ENCODE results near the gene SERTAD3. TPM values are rescaled to one million over a fixed set of nuclear protein-coding genes. Genes with fewer than 3 reads are reported as not detected.
"Not testable (repeated sequence)": the region's sequence is repeated elsewhere in the genome, so short reads cannot be mapped to it uniquely, and the experiment has no call there.

SERTAD3 gene
- total RNA-seq, 5 donors from 2014 or later (not counting 1 experiment from before 2014, with no cell fraction given): 17.4 to 26.7 (median 24.7) TPM

DNA sequence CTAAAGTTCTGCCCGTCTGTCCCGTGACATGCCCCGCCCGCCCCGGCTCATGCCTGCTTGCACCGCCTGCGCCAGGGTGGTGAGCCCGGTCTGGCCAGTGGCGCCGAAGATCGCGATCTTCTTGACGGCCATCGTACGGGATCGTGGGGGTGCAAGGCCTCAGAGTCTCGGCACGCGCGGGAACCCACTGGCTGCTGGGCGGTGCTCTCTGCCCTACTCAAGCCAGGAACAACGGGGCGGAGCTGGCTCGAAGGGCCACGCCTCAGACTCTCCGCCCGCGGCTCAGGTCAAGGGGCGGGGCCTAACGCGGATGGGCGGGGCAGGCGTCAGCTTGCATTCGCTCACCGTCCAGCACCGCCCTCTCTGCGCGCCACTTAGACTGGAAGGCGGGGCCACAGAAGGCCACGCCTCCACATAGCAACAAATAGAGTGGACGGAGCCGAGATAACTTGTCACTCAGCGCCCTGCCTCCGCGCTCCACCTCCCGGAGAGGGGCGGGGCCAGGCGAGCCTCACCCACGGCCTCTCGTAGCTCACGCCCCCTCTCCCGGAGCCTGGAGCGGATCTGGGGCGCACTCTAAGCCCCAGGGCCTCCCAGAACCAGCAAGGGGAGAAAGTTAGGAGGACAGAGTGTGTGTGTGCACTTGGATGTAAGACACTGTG, 21.6 kb upstream of the SERTAD3 start, which contains the start of gene BLVRB:
Gene BLVRB, minus strand, starts transcription at position 189 of the 662 bp plus-strand sequence. Its CDS starts 57 bp downstream, at position 132.
- POLR2A ChIA-PET: interaction anchor here (0.5 to 1.8 kb wide), 6 partner anchors 23 to 898 kb away, joined by 3 to 9 read pairs (median 3); partner anchors contain the start of genes B9D2 (in 1 of the 2) and SERTAD1 (in 1 of the 2)
- WGBS (ENCODE audit: insufficient coverage): 0% methylated on average over 50 of the region's 54 CpGs
- Mint-ChIP-seq H3K4me1 (peaks cover 24 to 34% (median 24%) of the 10 kb centered on the region in 3 donors), H3K9me3 (no peaks in the 10 kb centered on the region), H3K27ac (peak within 1 kb of the TSS; percentile 68 to 69), H3K36me3 (no peaks in the 10 kb centered on the region), H3K27me3 (peaks cover 5 to 18% of the 10 kb centered on the region in 2 donors), H3K4me3 (peak within 1 kb of the TSS; percentile 76 to 92 (median 83))
- peak; percentile 97 to 100 (median 99) for DNase-seq
- peak within 1 kb of the TSS; percentile 81 for H3K27ac ChIP-seq (ENCODE audit: low read length)
- peaks cover 3 to 24% of the 10 kb centered on the region in 2 experiments for H3K27me3 ChIP-seq (replicated peaks in 1 of 2; ENCODE audit: control insufficient read depth in 2 of 2, extremely low read depth in 1 of 2, insufficient read depth in 2 of 2, low read length in 1 of 2)
- ATAC-seq (replicated peaks in 1 of 4): peak; percentile 85 to 94 (median 92)
- CTCF ChIA-PET: interaction anchor here (0.5 to 1.7 kb wide), 10 partner anchors 23 to 1066 kb away, joined by 3 to 18 read pairs (median 4); partner anchors contain the start of genes C19orf47 (in 1 of the 2), PLD3 (in 1 of the 2), RAB4B (in 1 of the 2) and SERTAD1 (in 1 of the 2)
- H3K4me1 ChIP-seq (ENCODE audit: control insufficient read depth in 1 of 2, extremely low read depth in 1 of 2, insufficient read depth in 2 of 2, low read length in 2 of 2): peaks cover 11 to 32% of the 10 kb centered on the region in 2 experiments
- H3K9me3 ChIP-seq: no peaks in the 10 kb centered on the region
- H3K4me3 ChIP-seq (ENCODE audit: control insufficient read depth in 1 of 2, extremely low read depth in 1 of 2, low read length in 1 of 2): peak within 1 kb of the TSS; percentile 62 to 73
- H3K36me3 ChIP-seq (ENCODE audit: control insufficient read depth in 2 of 2, extremely low read depth in 1 of 2, insufficient read depth in 1 of 2, low read length in 1 of 2): no peaks in the 10 kb centered on the region

GRCh38 chr19:40465025-40465556, 21.0 kb upstream of the SERTAD3 start:
- H3K4me3 Mint-ChIP-seq: peak overlapping the region; percentile 76 to 92 (median 83)
- Histone ChIP-seq H3K4me1 (ENCODE audit: control insufficient read depth in 1 of 2, extremely low read depth in 1 of 2, insufficient read depth in 2 of 2, low read length in 2 of 2) (peaks cover 11 to 32% of the 10 kb centered on the region in 2 experiments), H3K27me3 (replicated peaks in 1 of 2; ENCODE audit: control insufficient read depth in 2 of 2, extremely low read depth in 1 of 2, insufficient read depth in 2 of 2, low read length in 1 of 2) (peaks cover 3 to 24% of the 10 kb centered on the region in 2 experiments), H3K4me3 (ENCODE audit: control insufficient read depth in 1 of 2, extremely low read depth in 1 of 2, low read length in 1 of 2) (peak overlapping the region; percentile 56 to 73), H3K9me3 (no peaks in the 10 kb centered on the region), H3K36me3 (ENCODE audit: control insufficient read depth in 2 of 2, extremely low read depth in 1 of 2, insufficient read depth in 1 of 2, low read length in 1 of 2) (no peaks in the 10 kb centered on the region), H3K27ac (ENCODE audit: low read length) (peak overlapping the region; percentile 81)
- peaks cover 5 to 16% of the 10 kb centered on the region in 2 donors for H3K27me3 Mint-ChIP-seq
- peaks cover 24 to 34% (median 24%) of the 10 kb centered on the region in 3 donors for H3K4me1 Mint-ChIP-seq
- CTCF ChIA-PET: interaction anchor here (0.9 to 1.7 kb wide), 8 partner anchors 22 to 1066 kb away, joined by 3 to 18 read pairs (median 5); partner anchors contain the start of genes C19orf47 (in 1 of the 2), PLD3 (in 1 of the 2) and SERTAD1 (in 1 of the 2)
- 9% methylated on average over 10 of the region's 11 CpGs for WGBS (ENCODE audit: insufficient coverage)
- ATAC-seq (replicated peaks in 1 of 4) (no peak), DNase-seq (peak in 18 of 35 experiments; percentile 8 to 70 (median 32))
- POLR2A ChIA-PET: interaction anchor here in 1 of 2 donors (0.8 to 1.8 kb wide), 2 partner anchors 22 to 899 kb away, joined by 4 to 9 read pairs; partner anchors contain the start of gene B9D2
- peak overlapping the region; percentile 68 to 69 for H3K27ac Mint-ChIP-seq
- H3K9me3 Mint-ChIP-seq: no peaks in the 10 kb centered on the region
- H3K36me3 Mint-ChIP-seq: no peaks in the 10 kb centered on the region

DNA sequence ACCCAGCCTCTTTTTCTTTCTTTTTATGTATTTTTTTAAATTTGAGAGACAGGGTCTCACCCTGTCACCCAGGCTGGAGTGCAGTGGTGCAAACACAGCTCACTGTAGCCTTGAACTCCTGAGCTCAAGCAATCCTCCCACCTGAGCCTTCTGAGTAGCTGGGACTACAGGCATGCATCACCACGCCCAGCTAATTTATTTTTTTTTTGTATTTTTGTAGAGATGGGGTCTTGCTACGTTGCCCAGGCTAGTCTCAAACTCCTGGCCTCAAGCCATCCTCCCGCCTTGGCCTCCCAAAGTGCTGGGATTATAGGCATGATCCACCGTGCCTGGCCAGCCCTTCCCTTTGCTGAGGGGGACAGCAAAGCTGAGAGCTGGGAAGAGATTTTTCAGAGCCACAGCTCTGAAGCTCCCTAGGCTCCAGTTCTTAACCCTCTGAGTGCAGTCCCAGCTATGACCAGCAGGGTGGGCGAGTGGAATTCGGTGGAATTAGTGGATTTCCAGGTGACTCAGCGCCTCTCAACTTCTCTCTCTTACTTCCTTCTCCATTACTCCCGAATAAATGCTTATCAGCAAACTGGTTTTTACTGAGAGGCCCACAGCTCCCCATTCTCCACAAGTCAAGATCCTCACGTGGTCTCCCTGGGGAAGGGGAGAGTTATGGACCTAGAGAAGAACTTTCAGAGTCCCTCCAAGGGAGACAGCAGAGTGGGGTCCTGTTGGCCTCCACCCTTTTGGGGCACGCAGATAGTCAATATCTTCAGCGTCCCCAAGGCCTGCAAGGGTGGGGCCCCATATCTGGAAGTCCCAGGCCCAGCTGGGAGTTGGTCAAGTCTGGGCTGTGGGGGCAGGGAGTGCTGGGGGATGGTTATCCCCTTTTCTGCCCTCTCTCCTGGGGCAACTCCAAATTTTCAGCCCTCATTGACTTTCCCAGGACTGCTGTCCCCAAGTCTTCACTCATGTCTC, 20.2 kb upstream of the SERTAD3 start:
- peaks cover 24 to 34% (median 24%) of the 10 kb centered on the region in 3 donors for H3K4me1 Mint-ChIP-seq
- H3K36me3 ChIP-seq (ENCODE audit: control insufficient read depth in 2 of 2, extremely low read depth in 1 of 2, insufficient read depth in 1 of 2, low read length in 1 of 2): no peaks in the 10 kb centered on the region
- CTCF ChIA-PET: interaction anchor here (0.6 to 1.7 kb wide), 14 partner anchors 20 to 1067 kb away, joined by 3 to 18 read pairs (median 4); partner anchors contain the start of genes SERTAD1 (in 1 of the 2) and SERTAD3 (in 1 of the 2)
- no peaks in the 10 kb centered on the region for H3K9me3 Mint-ChIP-seq
- peak overlapping the region; percentile 81 for H3K27ac ChIP-seq (ENCODE audit: low read length)
- H3K27ac Mint-ChIP-seq: peak overlapping the region in 1 of 2 donors; percentile 63
- WGBS (ENCODE audit: insufficient coverage): 78% methylated on average over 3 of the region's 11 CpGs
- H3K9me3 ChIP-seq: no peaks in the 10 kb centered on the region
- H3K4me1 ChIP-seq (ENCODE audit: control insufficient read depth in 1 of 2, extremely low read depth in 1 of 2, insufficient read depth in 2 of 2, low read length in 2 of 2): peaks cover 11 to 32% of the 10 kb centered on the region in 2 experiments
- H3K36me3 Mint-ChIP-seq: no peaks in the 10 kb centered on the region
- peaks cover 3 to 20% of the 10 kb centered on the region in 2 experiments for H3K27me3 ChIP-seq (replicated peaks in 1 of 2; ENCODE audit: control insufficient read depth in 2 of 2, extremely low read depth in 1 of 2, insufficient read depth in 2 of 2, low read length in 1 of 2)
- peak in 33 of 35 experiments; percentile 35 to 82 (median 58) for DNase-seq
- peak overlapping the region in 1 of 2 donors; percentile 73 for H3K4me3 ChIP-seq (ENCODE audit: control insufficient read depth in 1 of 2, extremely low read depth in 1 of 2, low read length in 1 of 2)
- peak overlapping the region; percentile 76 to 92 (median 83) for H3K4me3 Mint-ChIP-seq
- POLR2A ChIA-PET: interaction anchor here in 1 of 2 donors (0.6 kb wide), 1 partner anchor 29 kb away, joined by 7 read pairs; no protein-coding TSS in a partner anchor
- no peak for ATAC-seq (replicated peaks in 1 of 4)
- peaks cover 5 to 16% of the 10 kb centered on the region in 2 donors for H3K27me3 Mint-ChIP-seq

DNA sequence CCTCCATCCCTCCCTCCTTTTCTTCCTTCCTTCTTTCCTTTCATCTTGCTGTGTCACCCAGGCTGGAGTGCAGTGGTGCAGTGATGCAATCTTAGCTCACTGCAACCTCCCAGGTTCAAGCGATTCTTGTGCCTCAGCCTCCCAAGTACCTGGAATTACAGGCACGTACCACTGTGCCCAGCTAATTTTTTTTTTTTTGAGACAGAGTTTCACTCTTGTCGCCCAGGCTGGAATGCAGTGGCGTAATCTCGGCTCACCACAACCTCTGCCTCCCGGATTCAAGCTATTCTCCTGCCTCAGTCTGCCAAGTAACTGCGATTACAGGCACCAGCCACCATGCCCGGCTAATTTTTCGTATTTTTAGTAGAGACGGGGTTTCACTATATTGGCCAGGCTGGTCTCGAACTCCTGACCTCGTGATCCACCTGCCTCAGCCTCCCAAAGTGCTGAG, 19.5 kb upstream of the SERTAD3 start:
- DNase-seq; H3K9me3 Mint-ChIP-seq; H3K27ac ChIP-seq (ENCODE audit: low read length); POLR2A ChIA-PET; H3K4me3 ChIP-seq (ENCODE audit: control insufficient read depth in 1 of 2, extremely low read depth in 1 of 2, low read length in 1 of 2); H3K27ac Mint-ChIP-seq; H3K9me3 ChIP-seq; ATAC-seq (replicated peaks in 1 of 4); H3K4me3 Mint-ChIP-seq; H3K36me3 ChIP-seq (ENCODE audit: control insufficient read depth in 2 of 2, extremely low read depth in 1 of 2, insufficient read depth in 1 of 2, low read length in 1 of 2); H3K36me3 Mint-ChIP-seq: not testable (repeated sequence)
- CTCF ChIA-PET: interaction anchor here (0.6 to 1.7 kb wide), 10 partner anchors 19 to 172 kb away, joined by 3 to 8 read pairs (median 4); partner anchors contain the start of gene SERTAD3 (in 1 of the 2)
- peaks cover 3 to 18% of the 10 kb centered on the region in 2 experiments for H3K27me3 ChIP-seq (replicated peaks in 1 of 2; ENCODE audit: control insufficient read depth in 2 of 2, extremely low read depth in 1 of 2, insufficient read depth in 2 of 2, low read length in 1 of 2)
- Mint-ChIP-seq H3K4me1 (peaks cover 24 to 34% (median 24%) of the 10 kb centered on the region in 3 donors), H3K27me3 (peaks cover 5 to 16% of the 10 kb centered on the region in 2 donors)
- WGBS (ENCODE audit: insufficient coverage): 86% methylated on average over 8 of the region's 12 CpGs
- peaks cover 11 to 32% of the 10 kb centered on the region in 2 experiments for H3K4me1 ChIP-seq (ENCODE audit: control insufficient read depth in 1 of 2, extremely low read depth in 1 of 2, insufficient read depth in 2 of 2, low read length in 2 of 2)

DNA sequence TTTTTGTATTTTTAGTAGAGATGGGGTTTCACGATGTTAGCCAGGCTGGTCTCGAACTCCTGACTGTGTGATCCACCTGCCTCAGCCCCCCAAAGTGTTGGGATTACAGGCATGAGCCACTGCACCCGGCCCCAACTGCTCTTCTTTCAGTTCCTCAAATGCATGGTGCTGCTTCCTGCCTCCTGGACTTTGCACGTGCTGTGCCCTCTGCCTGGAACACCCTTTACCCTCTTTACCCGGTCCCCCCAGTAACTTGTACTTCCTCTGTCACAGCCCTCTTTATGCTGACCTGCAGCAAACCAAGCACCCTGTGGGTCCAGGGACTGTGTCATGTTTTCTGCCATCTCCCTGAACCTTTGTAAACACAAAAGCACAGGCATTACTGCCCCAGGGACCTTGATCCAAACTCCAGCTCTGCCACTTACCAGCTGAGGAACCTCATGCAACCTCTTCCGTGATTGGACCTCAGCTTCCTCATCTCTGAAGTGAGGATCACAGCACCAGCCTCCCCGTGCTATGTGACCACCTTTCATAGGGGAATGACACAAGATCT, 17.6 kb upstream of the SERTAD3 start:
- H3K9me3 ChIP-seq: no peaks in the 10 kb centered on the region
- WGBS (ENCODE audit: insufficient coverage): 39% methylated on average over 6 of the region's 7 CpGs
- H3K27me3 ChIP-seq (replicated peaks in 1 of 2; ENCODE audit: control insufficient read depth in 2 of 2, extremely low read depth in 1 of 2, insufficient read depth in 2 of 2, low read length in 1 of 2): peaks cover 0 to 6% of the 10 kb centered on the region in 2 experiments
- Mint-ChIP-seq H3K4me3 (no peak overlapping the region), H3K36me3 (peaks cover 3% of the 10 kb centered on the region), H3K27ac (no peak overlapping the region), H3K4me1 (peaks cover 23 to 31% (median 24%) of the 10 kb centered on the region in 3 donors), H3K9me3 (no peaks in the 10 kb centered on the region), H3K27me3 (peaks cover 5 to 6% of the 10 kb centered on the region in 2 donors)
- CTCF ChIA-PET: interaction anchor here in 1 of 2 donors (0.7 kb wide), 2 partner anchors 157 to 258 kb away, joined by 3 read pairs; no protein-coding TSS in a partner anchor
- no peak overlapping the region for H3K27ac ChIP-seq (ENCODE audit: low read length)
- POLR2A ChIA-PET: no interaction called here
- DNase-seq (no peak), ATAC-seq (replicated peaks in 1 of 4) (no peak)
- H3K4me1 ChIP-seq (ENCODE audit: control insufficient read depth in 1 of 2, extremely low read depth in 1 of 2, insufficient read depth in 2 of 2, low read length in 2 of 2): peaks cover 10 to 25% of the 10 kb centered on the region in 2 experiments
- no peak overlapping the region for H3K4me3 ChIP-seq (ENCODE audit: control insufficient read depth in 1 of 2, extremely low read depth in 1 of 2, low read length in 1 of 2)
- no peaks in the 10 kb centered on the region for H3K36me3 ChIP-seq (ENCODE audit: control insufficient read depth in 2 of 2, extremely low read depth in 1 of 2, insufficient read depth in 1 of 2, low read length in 1 of 2)

Data from T-cell (primary cell).